Fibroblast of the aortic adventitia (primary cell): Measurements from ENCODE around the gene CARM1. TPM values are rescaled to one million over a fixed set of nuclear protein-coding genes. Genes with fewer than 3 reads are reported as not detected.
A peak's percentile ranks its signal among the peaks of the same experiment; 100 is the strongest.

Experiments used
- DNase-seq: peaks from one replicate; pipeline ENCODE4 v3.0.0-alpha.2; 2010; ENCODE audit warnings: low read depth
- H3K4me3 ChIP-seq: 2 replicates; pipeline ENCODE4 v1.5.1; 2011; ENCODE audit warnings: low read depth, mild to moderate bottlenecking, control low read depth, low read length, moderate library complexity
- total RNA-seq: library from RNA; depleted of rRNA; stranded (reverse); fragments of >200 nt; gene quantifications from 2 replicates; pipeline ENCODE4 v1.2.3, GENCODE V29; 2012; ENCODE audit warnings: low replicate concordance
- TF ChIP-seq, protein P1 (sequence below): IDR thresholded peaks from 2 replicates; pipeline ENCODE4 v1.5.1; 2011; ENCODE audit warnings: mild to moderate bottlenecking, low read length, control low read depth, inconsistent platforms; ENCODE audit not compliant: insufficient read depth

CARM1 gene
- total RNA-seq, 1 donor: 39.6 TPM

DNA sequence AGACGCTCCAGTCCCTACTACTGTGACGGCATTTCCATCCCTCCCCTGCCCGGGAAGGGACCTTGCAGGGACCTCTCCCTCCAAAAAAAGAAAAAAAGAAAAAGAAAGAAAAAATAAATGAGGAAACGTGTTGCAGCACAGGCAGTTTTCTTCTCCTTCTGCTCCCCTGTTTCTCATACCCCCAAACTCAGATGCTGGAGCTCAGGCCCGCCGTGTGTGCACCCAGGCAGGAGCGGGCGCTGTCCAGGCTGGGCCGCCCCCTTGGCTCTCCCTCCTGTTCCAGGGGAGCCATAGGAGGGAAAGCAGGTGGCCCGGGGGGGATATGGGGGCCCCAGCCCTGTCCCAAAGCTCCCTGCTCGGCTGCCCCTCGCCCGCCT lies 51.3 kb downstream of the CARM1 start:
- no peak overlapping the region for H3K4me3 ChIP-seq
- DNase-seq: no peak
- TF ChIP-seq, protein P1, sequence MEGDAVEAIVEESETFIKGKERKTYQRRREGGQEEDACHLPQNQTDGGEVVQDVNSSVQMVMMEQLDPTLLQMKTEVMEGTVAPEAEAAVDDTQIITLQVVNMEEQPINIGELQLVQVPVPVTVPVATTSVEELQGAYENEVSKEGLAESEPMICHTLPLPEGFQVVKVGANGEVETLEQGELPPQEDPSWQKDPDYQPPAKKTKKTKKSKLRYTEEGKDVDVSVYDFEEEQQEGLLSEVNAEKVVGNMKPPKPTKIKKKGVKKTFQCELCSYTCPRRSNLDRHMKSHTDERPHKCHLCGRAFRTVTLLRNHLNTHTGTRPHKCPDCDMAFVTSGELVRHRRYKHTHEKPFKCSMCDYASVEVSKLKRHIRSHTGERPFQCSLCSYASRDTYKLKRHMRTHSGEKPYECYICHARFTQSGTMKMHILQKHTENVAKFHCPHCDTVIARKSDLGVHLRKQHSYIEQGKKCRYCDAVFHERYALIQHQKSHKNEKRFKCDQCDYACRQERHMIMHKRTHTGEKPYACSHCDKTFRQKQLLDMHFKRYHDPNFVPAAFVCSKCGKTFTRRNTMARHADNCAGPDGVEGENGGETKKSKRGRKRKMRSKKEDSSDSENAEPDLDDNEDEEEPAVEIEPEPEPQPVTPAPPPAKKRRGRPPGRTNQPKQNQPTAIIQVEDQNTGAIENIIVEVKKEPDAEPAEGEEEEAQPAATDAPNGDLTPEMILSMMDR: no peak

- no peak for DNase-seq
- TF ChIP-seq, protein P1: no peak
- H3K4me3 ChIP-seq: no peak overlapping the region
Measured at GRCh38 chr19:10923260-10924112, 52.1 kb downstream of the CARM1 start.

DNA sequence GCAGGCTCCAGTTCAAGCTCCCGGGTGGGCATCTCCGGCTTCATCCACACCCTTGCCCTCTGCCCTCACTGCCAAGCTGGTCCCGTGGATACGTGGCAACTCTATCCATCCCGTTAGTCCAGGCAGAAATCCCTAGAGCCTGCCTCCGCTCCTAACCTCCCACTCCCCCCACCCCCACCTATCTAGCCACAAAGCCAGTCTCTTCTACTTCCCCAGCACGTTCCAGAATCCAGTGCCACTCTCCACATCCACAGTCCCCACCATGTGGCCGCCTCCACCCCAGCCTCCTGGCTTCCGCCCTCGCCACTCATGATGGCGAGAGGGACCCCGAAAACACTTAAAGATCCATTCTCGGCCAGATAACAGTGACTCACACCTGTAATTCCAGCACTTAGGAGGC lies 53.2 kb downstream of the CARM1 start:
- TF ChIP-seq, protein P1: no peak
- H3K4me3 ChIP-seq: no peak overlapping the region
- DNase-seq: no peak

DNA sequence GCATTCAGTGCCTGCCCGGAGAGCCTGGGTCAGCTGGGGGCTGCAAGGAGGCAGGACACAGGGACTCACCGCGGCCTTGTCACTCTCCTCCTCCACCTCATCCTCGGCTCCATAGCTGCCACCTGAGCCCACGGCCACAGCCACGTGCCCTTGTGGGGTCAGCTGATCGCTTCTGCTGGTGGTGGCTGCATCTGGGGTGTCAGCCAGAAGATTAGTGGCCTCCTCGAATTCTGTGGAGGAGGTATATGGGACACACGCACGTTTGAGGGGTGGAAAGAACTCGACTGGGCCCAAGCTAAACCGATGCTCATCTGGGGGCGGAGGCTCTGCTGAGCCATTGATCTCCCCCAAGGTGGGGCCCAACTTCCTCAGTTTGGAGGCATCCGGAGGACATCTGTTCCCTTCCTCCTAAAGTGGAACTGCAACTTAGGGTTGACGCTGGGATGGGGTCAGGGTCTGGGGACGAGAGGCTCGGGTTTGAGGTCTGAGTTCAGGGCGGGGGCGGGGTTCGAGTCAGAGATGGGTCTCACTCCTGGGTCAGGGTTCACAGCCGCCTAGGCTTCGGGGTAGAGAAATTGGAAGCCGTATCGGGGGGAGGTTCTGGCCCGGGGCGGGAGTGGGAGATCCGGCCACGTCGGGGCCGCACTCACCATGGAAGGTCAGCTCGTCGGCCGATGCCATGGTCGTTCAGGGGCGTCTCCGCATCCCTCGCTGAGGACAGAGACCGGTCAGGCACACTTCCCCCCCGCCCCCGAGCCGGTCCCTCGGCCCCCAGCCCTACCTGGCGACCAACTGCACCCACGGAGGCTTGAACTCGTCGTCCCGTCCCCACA lies 56.6 kb downstream of the CARM1 start:
- H3K4me3 ChIP-seq: peak overlapping the region; percentile 87
- DNase-seq: no peak
- TF ChIP-seq, protein P1: no peak

- H3K4me3 ChIP-seq: peak within 1 kb of the TSS; percentile 88
- DNase-seq: peak; percentile 99
- TF ChIP-seq, protein P1: no peak
Measured at GRCh38 chr19:10928563-10929401, 57.4 kb downstream of the CARM1 start, which contains the start of the genes TIMM29 and YIPF2. Gene TIMM29 (plus strand): TSS chr19:10928811. CDS start chr19:10928823, 12 bp downstream. Gene YIPF2 (minus strand): TSS chr19:10928639. CDS start chr19:10928410, 229 bp downstream.

- TF ChIP-seq, protein P1: no peak
- DNase-seq: no peak
- peak overlapping the region; percentile 88 for H3K4me3 ChIP-seq
Measured at GRCh38 chr19:10929402-10929794, 58.0 kb downstream of the CARM1 start.
